ENCODE results near the gene SERPINF2. TPM values are rescaled to one million over a fixed set of nuclear protein-coding genes. Genes with fewer than 3 reads are reported as not detected.
A peak's percentile ranks its signal among the peaks of the same experiment; 100 is the strongest.

The SERPINF2 gene
- polyA plus RNA-seq, 1 of the 3 experiments (the other 2 are of a cell fraction), result 0.26 TPM

GRCh38 chr17:1766382-1767135, 23.9 kb downstream of the SERPINF2 start:
- POLR2A ChIA-PET, result interaction anchor here (1.0 to 1.2 kb wide), 2 partner anchors 9 to 11 kb away, joined by 3 read pairs; no protein-coding TSS in a partner anchor
- CTCF ChIA-PET, result interaction anchor here (0.7 to 2.9 kb wide), 4 partner anchors 9 to 98 kb away, joined by 3 to 12 read pairs (median 6); no protein-coding TSS in a partner anchor
- no peaks in the 10 kb centered on the region for H3K36me3 ChIP-seq (replicated peaks in 1 of 2; ENCODE audit: control insufficient read depth in 1 of 2, insufficient read depth in 2 of 2, low read length in 1 of 2)

GRCh38 chr17:1767358-1767757, 24.7 kb downstream of the SERPINF2 start:
- H4K20me1 ChIP-seq (ENCODE audit: insufficient read depth), result no peaks in the 10 kb centered on the region
- no peaks in the 10 kb centered on the region for H3K9me3 ChIP-seq
- no peak overlapping the region for H2AFZ ChIP-seq (ENCODE audit: low read depth)
- TF ChIP-seq, protein P1, sequence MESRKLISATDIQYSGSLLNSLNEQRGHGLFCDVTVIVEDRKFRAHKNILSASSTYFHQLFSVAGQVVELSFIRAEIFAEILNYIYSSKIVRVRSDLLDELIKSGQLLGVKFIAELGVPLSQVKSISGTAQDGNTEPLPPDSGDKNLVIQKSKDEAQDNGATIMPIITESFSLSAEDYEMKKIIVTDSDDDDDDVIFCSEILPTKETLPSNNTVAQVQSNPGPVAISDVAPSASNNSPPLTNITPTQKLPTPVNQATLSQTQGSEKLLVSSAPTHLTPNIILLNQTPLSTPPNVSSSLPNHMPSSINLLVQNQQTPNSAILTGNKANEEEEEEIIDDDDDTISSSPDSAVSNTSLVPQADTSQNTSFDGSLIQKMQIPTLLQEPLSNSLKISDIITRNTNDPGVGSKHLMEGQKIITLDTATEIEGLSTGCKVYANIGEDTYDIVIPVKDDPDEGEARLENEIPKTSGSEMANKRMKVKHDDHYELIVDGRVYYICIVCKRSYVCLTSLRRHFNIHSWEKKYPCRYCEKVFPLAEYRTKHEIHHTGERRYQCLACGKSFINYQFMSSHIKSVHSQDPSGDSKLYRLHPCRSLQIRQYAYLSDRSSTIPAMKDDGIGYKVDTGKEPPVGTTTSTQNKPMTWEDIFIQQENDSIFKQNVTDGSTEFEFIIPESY (IDR thresholded peaks at IDR 0.05; ENCODE audit: borderline replicate concordance, low read depth), result no peak
- peak; percentile 28 for TF ChIP-seq CTCF (IDR thresholded peaks at IDR 0.05)
- ChIA-PET CTCF (interaction anchor here (1.1 to 2.9 kb wide), 4 partner anchors 16 to 47 kb away, joined by 3 to 12 read pairs (median 6); no protein-coding TSS in a partner anchor), POLR2A (no interaction called here)
- H3F3A ChIP-seq (replicated peaks; ENCODE audit: insufficient read depth), result no peaks in the 10 kb centered on the region
- H3K36me3 ChIP-seq (replicated peaks in 1 of 2; ENCODE audit: control insufficient read depth in 1 of 2, insufficient read depth in 2 of 2, low read length in 1 of 2), result no peaks in the 10 kb centered on the region
- no peak for DNase-seq
- no peaks in the 10 kb centered on the region for H3K27me3 ChIP-seq (ENCODE audit: insufficient read depth)
- no peak overlapping the region for H3K27ac ChIP-seq (ENCODE audit: low read depth in 2 of 2, low read length in 1 of 2)
- H3K4me2 ChIP-seq, result no peak overlapping the region
- H3K9me2 ChIP-seq, result no peaks in the 10 kb centered on the region
- H3K9ac ChIP-seq, result no peak overlapping the region
- H3K4me1 ChIP-seq (ENCODE audit: control insufficient read depth in 1 of 2, insufficient read depth in 2 of 2, low read depth in 1 of 2, low read length in 1 of 2), result peaks cover 21 to 26% of the 10 kb centered on the region in 2 experiments; a peak in 3 of 4 replicates
- H3K79me2 ChIP-seq (ENCODE audit: insufficient read depth), result no peaks in the 10 kb centered on the region
- H3K4me3 ChIP-seq (ENCODE audit: low read depth in 2 of 2, low read length in 1 of 2), result no peak overlapping the region
- 95% methylated on average over 12 of the region's 12 CpGs for WGBS (ENCODE audit: low lambda C conversion rate)

More at GRCh38 chr17:1766382-1767135, 23.9 kb downstream of the SERPINF2 start:
- no peaks in the 10 kb centered on the region for H3K9me2 ChIP-seq
- no peaks in the 10 kb centered on the region for H3F3A ChIP-seq (replicated peaks; ENCODE audit: insufficient read depth)
- no peaks in the 10 kb centered on the region for H4K20me1 ChIP-seq (ENCODE audit: insufficient read depth)
- no peaks in the 10 kb centered on the region for H3K9me3 ChIP-seq
- H3K27ac ChIP-seq (ENCODE audit: low read depth in 2 of 2, low read length in 1 of 2), result no peak overlapping the region; a peak in 1 of 4 replicates
- no peaks in the 10 kb centered on the region for H3K27me3 ChIP-seq (ENCODE audit: insufficient read depth)
- H3K4me1 ChIP-seq (ENCODE audit: control insufficient read depth in 1 of 2, insufficient read depth in 2 of 2, low read depth in 1 of 2, low read length in 1 of 2), result peaks cover 27 to 34% of the 10 kb centered on the region in 2 experiments; a peak in 3 of 4 replicates
- DNase-seq, result peak; percentile 65
- no peak overlapping the region for H2AFZ ChIP-seq (ENCODE audit: low read depth)
- no peak overlapping the region for H3K4me3 ChIP-seq (ENCODE audit: low read depth in 2 of 2, low read length in 1 of 2)
- no peak overlapping the region for H3K4me2 ChIP-seq
- H3K9ac ChIP-seq, result no peak overlapping the region
- WGBS (ENCODE audit: low lambda C conversion rate), result 79% methylated on average over 17 of the region's 21 CpGs
- H3K79me2 ChIP-seq (ENCODE audit: insufficient read depth), result no peaks in the 10 kb centered on the region
- TF ChIP-seq IRF3 (IDR thresholded peaks at IDR 0.05; ENCODE audit: low read depth, low read length) (no peak), CHD2 (IDR thresholded peaks at IDR 0.05; ENCODE audit: low read length, partially characterized antibody) (no peak)
